Germinal center (tissue), 1 donor: ENCODE measurements around the gene USH1C.

Source experiments
- DNase-seq: peaks from one replicate; pipeline ENCODE4 v3.0.0; 2012; ENCODE audit warnings: mixed read lengths, low spot score

The USH1C gene

DNA sequence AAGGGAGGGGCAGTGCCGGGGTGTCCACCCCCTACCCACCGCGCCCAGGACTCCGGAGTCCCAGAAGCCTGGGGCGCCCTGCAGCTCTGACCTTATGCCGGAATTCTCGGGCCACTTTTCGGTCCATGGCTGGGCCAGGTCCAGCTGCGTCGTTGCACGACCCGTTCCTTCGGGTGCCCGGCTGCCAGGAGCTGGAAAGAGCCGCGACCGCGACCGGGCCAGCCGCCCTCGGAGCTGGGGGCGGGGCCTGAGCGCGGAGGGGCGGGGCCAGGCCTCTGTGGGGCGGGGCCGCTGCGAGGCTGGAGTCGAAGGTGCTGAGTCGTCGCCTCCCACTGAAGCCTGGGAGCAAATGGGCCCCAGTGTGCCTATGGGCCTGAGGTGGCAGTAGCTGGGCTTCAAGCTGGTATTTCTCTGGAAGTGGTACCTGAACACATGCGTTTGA lies at the start of gene USH1C:
USH1C (minus strand) TSS at position 236 of the 442 bp plus-strand sequence; CDS start at position 127, 109 bp downstream.
- peak; percentile 22 for DNase-seq

DNA sequence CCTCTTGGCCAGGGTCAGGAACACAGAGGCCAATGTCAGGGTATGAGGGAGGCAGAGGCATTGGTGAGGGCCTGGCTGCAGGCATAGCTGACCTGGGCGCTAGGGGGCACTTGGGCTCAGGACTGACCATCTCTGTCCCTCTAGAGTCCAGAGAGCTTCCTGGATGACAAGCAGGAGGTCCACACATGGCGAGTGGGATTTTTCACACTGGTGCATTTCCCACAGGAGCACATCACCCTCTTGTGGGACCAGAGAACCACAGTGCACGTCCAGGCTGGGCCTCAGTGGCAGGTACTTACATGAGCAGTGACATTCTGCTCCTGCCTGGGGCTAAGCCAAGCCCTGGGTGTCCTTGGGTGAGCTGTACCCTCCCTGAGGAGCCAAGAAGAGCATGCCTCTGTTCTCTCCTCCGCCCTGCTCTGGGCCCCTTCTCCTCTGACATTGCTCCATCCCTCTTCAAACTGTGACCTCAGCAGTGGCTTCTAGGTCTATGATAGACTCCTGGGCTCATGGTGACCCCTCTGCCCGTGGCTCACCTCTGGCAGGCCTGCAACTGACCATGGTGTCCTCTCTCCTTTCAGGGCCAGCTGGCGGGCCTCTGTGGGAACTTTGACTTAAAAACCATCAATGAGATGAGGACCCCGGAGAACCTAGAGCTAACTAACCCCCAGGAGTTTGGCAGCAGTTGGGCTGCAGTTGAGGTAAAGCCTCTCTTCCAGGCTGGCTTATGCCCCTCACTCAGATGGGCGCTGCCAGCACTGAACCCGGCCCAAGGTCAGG lies 49.4 kb upstream of the USH1C start:
- DNase-seq, result no peak

DNA sequence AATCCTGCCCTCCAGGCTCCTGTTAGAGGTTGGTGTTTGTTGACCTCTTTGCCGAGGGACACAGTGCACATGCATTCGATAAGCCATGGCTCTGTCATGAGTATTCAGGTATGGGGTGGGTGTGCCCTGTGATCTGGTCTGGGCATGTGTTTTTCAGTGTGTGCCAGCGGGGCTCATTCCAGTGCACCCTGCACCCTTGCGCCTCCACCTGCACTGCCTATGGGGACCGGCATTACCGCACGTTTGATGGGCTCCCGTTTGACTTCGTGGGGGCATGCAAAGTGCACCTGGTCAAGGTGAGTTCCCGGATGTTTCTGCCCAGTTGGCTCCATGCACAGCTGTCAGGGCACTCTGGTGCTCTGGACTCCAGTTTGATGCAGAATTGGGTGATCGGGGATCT lies 47.1 kb upstream of the USH1C start:
- no peak for DNase-seq

DNA sequence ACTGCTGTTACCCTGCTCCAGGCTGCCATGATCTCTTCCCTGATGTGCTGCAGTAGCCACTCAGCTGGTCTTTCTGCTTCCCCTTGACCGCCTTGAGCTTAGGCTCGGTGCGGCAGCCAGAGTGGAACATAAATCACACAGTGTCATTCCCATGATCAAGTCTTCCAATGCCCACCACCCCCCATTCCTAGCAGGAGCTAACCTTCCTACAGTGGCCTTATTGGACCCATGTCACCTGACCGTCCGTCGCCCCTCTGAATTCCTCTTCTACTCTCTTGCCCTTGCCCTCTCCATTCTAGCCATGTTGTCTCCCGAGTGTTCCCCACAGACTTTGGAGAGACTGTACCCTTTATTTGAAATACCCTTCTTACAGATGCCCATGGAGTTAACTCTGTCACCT lies 46.2 kb upstream of the USH1C start:
- no peak for DNase-seq

DNA sequence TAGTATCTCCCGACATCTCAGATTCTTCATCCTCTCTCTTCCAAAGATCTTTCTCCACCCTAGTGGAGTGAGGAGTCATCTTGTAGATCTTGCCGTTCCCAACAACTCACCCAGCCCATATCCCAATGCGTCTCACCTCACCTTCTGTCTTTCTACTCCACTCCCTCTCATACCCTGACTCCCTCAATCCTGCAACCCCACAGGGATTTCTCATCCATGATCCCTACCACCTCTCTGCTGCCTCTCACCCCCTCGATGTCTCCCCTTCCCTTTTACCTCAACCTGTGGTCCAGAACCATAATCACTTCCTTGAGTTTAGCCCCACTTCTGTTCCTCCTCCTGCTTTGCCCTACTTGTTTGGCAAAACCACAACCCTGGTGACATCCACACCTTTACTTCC lies 44.5 kb upstream of the USH1C start:
- no peak for DNase-seq

DNA sequence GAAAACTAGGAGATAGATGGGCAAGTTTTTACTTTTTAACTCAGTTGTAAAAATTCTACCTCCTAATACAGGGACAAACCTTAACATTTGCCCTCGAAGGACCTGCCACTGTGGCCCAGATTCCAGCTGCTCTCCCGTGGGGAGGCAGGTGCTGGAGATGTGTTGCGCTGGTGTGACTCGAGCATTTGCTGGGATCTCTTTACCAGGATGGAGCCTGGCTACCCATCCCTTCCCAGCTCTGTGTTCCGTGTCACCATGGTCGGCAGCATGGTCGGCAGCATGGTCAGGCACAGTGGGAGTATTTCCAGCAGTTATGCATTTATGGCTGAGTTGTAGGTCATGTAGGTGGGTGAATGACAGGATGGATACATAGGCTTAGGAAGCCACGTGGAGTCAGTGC lies 44.0 kb upstream of the USH1C start:
- no peak for DNase-seq

DNA sequence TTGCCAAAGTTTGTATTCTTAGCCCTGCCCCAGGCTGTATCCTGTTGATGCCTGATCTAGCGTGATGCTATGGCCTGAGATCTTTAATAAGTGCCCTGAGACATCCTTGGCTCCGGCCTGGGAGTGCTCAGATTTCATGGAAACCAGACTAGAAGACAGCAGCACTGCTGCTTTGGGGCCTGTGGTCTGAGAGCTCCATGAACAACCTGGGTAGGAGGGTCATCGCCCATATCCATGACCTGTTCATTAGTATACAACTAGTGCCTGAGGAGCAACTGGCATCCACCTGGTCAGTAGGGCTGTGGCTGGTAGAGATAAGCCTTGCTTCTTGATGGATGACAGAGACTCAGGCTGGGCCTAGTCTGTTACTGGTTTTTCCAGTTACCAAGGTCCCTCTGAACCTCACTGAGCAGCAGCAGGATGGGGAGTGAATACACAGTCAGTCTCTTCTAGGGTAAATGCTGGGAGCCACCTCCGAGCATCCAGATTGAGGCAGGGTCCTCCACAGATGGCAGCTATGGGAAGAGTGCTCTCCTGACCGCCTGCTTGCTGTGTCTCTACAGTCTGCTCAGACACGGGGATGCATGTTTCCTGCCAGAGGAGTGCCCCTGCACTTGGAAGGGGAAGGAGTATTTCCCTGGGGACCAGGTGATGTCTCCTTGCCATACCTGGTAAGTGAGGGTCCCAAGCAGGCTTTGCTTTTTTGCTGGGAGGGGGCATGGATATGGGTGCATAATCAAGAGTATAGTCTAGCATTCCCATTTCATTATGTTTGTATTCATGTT lies 41.9 kb upstream of the USH1C start:
- no peak for DNase-seq

DNA sequence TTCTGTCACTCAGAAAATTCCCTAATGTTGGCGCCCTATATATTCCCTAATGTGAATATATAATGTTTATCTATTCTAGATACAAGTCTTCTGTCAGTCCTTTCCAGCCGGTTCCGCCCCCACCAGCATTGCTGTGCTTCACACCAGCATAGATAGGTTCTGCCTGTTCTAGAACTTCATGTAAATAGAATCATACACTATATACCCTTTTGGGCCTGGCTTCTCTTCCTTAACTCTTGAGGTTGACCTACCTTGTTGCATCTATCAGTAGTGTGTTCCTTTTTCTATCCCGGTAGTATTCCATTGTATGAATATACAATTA lies 37.5 kb upstream of the USH1C start:
- DNase-seq, result no peak

DNA sequence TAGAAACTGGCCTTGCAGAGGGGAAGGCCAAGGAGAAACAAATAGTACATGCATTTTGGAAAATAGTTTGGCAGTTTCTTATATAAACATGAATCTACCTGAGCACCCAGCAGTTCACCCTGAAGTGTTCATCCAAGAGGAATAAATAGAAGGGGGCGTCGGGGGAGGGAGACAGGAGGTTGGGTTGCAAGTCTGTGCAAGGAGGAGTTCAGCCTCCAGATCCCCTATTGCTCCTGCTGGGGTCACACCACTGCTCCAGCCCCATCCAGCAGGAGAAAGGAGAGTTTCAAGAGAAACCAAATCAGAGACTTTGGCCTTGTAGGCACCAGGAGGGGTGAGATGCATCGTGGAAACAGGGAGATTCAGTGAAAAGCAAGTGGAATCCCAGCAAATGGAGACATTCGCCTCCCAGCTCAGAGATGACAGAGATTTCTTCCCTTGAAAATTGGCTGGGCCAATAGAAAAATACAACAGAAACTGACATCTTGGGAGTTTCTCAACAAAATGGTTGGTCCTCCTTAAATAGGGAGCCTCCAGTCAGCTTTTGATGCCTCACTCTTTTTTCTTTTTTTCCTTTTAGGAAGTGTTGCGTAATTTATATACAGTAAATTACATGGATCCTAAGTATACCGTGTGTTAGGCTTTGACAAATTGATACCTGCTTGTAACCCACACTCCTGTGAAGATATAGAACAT lies 37.0 kb upstream of the USH1C start:
- no peak for DNase-seq

DNA sequence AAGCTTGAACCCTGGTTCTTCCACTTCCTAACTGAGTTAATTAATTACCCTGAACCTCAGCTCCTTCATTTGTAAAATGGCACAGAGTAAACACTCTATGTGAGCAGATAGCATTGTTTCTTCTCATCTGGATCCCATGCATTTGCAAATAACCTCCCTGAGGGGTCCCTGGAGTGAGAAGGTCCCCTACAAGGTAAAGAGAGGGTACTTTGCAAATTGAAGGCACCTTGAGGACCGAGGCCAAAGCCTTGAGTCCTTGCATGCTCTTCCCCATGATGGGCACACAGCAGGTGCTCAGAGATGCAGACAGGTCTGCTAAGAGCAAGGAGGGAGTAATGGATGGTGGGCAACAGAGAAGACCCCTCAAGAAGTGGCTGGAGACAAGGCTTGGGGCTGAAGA lies 36.1 kb upstream of the USH1C start:
- no peak for DNase-seq

DNA sequence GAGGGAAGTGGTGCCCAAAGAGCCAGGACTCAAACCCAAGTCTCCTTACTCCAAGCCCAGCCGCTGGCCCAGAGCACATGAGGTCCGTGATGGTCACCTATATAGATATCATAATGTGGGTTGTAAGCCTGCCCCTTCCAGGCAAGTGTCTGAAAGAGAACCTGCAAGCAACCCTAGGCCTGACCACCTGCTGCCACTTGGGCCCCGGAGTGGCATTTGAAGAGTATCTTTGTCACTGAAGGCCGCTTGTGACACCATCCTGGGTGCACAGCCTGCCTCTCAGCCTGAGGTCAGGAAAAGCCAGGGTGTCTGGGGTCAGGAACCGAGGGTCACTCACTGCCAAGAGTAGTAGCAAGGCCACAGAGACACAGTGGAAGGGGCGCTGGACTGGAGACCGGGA lies 35.2 kb upstream of the USH1C start:
- DNase-seq, result no peak

DNA sequence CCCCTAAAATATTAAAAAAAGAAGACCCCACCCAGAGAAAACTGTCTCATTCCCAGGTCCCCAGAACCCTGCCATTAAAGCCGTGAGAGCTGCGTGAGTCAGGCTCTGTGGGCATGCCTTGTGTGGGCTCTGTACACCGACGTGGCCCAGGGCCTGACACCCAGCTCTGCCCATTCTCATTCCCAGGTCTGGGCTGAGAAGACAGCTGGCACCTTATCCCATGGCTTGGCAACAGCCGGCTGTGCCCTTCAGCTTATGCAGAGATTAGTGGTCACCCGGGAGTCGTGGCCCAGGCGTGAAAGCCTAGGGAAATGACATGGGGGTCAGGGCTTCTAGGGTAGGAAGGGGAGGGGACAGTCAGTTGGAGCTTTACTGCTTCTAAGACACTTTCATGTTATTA lies 34.7 kb upstream of the USH1C start:
- DNase-seq, result no peak

DNA sequence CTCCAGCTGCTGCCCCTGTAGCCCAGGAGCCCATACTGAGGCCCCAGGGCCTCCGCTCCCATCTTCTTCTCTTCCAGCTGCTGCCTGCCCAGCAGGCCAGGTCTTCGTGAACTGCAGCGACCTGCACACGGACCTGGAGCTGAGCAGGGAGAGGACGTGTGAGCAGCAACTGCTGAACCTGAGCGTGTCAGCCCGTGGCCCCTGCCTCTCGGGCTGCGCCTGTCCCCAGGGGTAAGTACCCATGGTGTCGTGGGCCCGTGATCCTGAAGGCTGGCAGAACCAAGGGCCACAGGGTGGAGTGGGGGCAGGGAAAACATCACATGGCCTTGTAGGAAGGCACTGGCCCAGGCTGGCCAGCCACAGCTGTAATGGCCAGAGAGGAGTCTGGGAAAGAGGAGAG lies 34.1 kb upstream of the USH1C start:
- no peak for DNase-seq

DNA sequence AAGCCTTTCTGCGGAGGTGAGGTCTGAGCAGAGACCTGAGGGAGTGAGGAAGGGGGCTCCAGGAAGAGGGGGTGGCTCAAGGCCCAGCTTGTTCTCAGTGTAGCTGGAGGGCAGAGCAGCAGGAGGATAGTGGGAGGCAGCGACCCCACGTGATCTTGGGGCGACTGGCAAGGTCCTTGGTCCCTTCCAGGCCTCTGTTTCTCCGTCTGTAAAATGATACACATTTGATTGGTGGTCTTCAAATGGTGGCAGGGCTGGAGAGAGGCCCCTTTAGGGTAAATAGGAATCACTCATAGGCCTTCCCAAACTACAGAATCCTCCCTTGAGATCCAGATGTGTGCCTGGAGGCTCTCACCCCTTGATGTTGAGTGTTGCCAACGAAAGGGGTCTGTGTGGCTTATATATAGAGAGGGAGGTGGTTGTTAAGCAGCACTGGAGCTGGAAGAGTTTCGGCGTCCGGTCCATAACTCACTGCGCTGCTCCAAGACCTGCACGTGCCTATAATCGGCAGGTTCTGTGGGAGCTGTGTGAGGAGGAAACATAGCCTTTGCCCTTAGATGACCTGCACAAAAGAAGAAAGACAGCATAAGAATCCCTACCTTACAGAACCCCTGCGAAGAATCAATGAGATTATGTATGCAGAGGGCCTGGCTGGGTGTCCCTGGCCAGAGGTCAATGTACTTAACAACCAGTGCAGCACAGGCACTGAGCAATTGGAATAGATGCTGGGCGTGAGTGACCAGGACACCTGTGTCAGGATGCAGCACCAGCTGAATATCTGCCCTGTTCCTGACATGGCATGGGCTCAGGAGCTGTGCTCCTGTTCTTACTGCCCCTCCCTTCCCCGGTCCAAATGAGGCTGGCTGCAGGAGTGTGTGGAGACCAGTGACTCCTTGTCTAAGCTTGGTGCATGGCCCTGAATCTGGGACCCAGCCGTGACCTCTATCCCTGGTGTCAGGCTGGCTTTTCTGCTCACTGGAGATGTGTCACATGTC lies 31.5 kb upstream of the USH1C start:
- DNase-seq, result no peak

DNA sequence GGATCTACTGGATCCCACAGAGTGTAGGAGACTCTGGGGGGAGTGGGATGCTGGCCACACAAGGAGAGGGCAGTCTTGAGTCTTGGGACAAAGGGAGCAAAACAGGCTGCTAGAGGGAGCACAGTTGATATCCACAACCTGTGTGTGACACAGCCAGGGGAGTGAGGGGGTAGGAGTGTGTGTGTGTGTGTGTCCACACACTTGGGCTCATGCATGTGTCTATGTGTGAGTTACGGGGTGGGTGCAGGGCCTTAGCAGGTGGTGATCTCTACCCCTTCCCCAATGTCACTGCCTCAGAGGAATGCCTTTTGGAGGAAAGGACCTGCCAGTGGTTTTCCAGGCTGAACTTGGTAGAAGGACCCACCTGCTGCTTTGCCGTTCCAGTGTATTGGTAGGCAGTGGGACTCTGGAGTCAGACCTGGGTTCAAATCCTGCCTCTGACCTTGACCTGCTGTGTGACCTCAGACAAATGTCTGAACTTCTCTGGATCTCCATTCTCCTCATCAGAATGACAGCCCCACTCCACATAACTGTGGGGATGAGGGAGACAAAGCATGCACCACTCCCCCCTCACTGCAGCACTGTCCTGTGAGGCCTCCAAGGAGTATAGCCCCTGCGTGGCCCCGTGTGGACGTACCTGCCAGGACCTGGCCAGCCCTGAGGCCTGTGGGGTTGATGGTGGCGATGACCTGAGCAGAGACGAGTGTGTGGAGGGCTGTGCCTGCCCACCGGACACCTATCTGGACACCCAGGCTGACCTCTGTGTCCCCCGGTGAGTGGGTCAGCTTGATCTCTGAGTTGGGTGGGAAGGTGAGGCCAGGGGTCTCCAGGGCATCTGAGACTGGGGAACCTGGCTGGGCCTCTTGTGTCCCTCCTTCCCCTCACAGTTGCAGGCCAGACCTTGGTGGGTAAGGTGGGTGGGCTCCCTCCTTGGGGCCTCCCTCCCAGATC lies 30.2 kb upstream of the USH1C start:
- DNase-seq, result no peak

DNA sequence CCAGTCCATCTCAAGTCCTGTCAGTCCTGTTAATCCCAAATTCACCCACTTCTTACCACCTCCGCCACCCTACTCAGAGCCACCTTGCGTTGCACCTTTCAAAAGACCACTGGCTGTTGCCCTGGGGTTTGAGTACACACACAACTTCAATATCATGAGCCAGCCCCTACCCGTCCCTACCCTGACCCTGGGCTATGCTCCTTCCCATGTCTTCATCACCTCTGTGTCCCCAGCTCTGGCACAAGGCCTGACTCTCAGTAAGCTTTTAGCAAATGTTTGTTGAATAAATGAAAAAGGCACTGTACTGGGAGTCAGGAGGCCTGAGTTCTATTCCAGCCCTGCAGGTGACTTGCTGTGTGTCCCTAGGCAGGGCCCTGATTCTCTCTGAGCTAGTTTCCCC lies 29.3 kb upstream of the USH1C start:
- DNase-seq, result no peak

DNA sequence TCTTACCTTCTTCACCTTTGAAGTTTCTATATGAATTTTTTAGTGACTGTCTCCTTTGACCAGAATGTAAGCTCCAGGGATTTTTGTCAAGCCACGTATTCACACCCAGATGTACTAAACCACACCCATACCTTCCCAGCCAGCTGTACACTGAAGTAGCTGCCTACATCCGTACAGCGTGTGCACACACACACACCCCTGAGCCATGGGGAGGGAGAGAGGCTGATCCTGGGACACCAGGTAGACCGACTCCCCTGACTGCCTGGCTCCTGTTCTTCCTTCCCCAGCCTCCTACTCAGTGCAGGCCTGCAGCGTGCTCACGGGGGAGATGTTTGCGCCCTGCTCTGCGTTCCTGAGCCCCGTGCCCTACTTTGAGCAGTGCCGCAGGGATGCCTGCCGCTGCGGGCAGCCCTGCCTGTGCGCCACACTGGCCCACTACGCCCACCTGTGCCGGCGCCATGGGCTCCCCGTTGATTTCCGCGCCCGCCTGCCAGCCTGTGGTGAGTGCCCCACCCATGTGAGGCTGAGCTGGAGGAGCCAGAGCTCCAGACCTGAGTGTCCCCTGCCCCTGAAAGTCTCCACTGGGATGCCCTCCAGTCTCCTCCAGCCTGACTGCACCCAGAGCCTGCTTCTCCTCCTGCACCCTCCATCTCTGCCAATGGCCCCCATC lies 28.7 kb upstream of the USH1C start:
- DNase-seq, result no peak

DNA sequence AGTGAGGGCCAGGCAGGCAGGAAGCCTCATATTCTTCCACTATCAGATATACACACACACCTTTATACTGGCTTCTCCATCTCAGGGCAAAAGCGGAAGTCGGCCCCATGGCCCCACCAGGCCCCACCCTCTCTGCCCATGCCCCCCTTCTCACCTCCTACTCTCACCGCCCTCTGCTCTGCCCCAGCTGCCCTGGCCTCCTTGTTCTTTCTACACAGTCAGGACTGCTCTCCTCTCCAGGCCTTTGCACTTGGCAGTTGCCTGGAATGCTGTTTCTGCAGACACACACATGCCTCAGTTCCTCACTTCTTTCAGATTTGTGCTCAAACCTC lies 28.1 kb upstream of the USH1C start:
- DNase-seq, result no peak

DNA sequence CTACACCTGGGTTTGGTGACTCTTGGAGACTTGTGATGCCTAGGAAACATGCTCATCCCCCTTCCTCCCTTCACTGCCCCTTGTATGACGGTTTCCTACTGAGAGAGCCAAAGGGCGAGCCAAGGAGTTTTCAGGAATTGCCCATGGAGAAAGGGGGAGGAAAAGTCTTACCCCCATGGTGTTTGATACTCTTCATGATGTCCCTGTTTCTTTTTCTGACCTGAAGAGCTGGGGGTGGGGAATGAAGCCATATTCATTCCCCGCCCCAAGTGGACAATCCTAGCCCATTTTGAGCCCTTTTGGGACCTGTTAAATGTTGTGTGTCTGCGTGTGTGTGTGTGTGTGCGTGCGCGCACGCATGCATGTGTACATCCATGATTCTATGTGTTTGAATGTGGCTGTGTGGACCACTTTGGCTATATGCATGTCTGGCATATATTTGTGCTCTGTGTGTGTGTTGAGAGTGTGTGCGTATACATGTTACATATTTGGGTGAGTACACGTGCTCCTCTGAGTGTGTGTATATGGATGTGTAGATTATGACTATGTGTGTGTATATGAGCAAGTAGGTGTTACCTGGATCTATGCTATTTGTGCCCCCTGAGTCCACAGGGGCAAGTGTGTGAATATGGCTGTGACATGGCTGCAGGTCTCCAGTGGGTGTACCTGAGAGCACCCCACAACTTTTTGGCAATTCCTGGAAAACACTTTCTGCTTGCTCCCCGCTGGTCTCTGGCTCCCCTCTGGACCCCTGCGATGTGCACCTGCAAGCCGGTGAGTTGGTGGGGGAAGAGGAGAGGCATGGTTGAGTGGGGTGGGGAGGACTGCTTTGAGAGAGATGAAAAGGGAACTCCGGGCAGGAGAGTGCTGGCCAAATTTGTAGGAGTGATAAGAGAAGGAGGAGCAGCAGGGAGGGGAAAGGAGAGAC lies 27.5 kb upstream of the USH1C start:
- DNase-seq, result no peak
